ENCODE results near the gene PCSK7. TPM values are rescaled to one million over a fixed set of nuclear protein-coding genes. Genes with fewer than 3 reads are reported as not detected.
"Not testable (repeated sequence)": the region's sequence is repeated elsewhere in the genome, so short reads cannot be mapped to it uniquely, and the experiment has no call there.

The PCSK7 gene, protein sequence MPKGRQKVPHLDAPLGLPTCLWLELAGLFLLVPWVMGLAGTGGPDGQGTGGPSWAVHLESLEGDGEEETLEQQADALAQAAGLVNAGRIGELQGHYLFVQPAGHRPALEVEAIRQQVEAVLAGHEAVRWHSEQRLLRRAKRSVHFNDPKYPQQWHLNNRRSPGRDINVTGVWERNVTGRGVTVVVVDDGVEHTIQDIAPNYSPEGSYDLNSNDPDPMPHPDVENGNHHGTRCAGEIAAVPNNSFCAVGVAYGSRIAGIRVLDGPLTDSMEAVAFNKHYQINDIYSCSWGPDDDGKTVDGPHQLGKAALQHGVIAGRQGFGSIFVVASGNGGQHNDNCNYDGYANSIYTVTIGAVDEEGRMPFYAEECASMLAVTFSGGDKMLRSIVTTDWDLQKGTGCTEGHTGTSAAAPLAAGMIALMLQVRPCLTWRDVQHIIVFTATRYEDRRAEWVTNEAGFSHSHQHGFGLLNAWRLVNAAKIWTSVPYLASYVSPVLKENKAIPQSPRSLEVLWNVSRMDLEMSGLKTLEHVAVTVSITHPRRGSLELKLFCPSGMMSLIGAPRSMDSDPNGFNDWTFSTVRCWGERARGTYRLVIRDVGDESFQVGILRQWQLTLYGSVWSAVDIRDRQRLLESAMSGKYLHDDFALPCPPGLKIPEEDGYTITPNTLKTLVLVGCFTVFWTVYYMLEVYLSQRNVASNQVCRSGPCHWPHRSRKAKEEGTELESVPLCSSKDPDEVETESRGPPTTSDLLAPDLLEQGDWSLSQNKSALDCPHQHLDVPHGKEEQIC
- polyA plus RNA-seq (2012; ENCODE audit: insufficient read depth, insufficient read length, low read depth) = 68.1 TPM

DNA sequence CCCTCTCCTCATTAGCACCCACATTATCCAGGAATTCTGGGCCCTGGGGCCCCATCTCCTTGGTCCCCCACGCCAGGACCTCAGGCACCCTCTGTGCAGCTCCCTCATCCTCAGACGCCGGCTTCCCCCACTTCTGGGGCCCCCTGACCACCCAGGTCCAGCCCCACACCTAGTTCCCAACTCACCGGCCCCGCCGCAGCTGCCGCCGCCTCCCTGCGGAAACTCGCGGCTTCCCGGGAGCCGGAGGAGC is at the start of gene PCSK7:
Gene PCSK7 (minus strand): TSS at position 232 of the 250 bp plus-strand sequence. CDS start 2,229 bp downstream, outside the sequence.
- TF ChIP-seq, protein P1, sequence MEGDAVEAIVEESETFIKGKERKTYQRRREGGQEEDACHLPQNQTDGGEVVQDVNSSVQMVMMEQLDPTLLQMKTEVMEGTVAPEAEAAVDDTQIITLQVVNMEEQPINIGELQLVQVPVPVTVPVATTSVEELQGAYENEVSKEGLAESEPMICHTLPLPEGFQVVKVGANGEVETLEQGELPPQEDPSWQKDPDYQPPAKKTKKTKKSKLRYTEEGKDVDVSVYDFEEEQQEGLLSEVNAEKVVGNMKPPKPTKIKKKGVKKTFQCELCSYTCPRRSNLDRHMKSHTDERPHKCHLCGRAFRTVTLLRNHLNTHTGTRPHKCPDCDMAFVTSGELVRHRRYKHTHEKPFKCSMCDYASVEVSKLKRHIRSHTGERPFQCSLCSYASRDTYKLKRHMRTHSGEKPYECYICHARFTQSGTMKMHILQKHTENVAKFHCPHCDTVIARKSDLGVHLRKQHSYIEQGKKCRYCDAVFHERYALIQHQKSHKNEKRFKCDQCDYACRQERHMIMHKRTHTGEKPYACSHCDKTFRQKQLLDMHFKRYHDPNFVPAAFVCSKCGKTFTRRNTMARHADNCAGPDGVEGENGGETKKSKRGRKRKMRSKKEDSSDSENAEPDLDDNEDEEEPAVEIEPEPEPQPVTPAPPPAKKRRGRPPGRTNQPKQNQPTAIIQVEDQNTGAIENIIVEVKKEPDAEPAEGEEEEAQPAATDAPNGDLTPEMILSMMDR (IDR thresholded peaks at IDR 0.05; ENCODE audit: low read depth, low read length) = no peak
- DNase-seq = no peak
- no peaks in the 10 kb centered on the region for H3K4me1 ChIP-seq

DNA sequence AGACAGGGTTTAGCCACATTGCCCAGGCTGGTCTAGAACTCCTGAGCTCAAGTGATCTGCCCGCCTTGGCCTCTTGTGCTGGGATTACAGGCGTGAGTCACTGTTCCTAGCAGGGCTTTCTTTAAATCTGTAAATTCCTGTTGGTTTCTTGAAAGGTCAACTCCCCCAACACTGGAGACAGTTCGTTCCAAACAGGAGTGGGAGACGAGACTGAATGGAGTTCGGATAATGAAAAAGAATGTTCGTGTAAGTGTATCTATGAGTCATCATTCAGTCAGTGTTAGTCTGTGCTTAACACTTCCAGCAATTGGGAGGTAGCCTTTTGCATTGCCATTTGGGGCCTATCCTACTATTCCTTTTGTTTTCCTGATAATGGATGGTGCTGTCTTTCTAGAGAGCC is 49.3 kb upstream of the PCSK7 start:
- Histone ChIP-seq H3K36me3 (peaks cover 36% of the 10 kb centered on the region), H3K4me3 (ENCODE audit: low read depth, low read length) (no peak overlapping the region), H3K27me3 (no peaks in the 10 kb centered on the region), H3K4me1 (no peaks in the 10 kb centered on the region; the same call in 1 of the 2 replicates), H3K9me3 (no peaks in the 10 kb centered on the region)
- TF ChIP-seq, protein P1 (IDR thresholded peaks at IDR 0.05; ENCODE audit: low read depth, low read length) = no peak
- no peak for DNase-seq

More for the DNA sequence above, at the start of gene PCSK7:
- Histone ChIP-seq H3K36me3 (peaks cover 29% of the 10 kb centered on the region), H3K9me3 (no peaks in the 10 kb centered on the region), H3K4me3 (ENCODE audit: low read depth, low read length) (peak within 1 kb of the TSS; percentile 99), H3K27me3 (no peaks in the 10 kb centered on the region)

DNA sequence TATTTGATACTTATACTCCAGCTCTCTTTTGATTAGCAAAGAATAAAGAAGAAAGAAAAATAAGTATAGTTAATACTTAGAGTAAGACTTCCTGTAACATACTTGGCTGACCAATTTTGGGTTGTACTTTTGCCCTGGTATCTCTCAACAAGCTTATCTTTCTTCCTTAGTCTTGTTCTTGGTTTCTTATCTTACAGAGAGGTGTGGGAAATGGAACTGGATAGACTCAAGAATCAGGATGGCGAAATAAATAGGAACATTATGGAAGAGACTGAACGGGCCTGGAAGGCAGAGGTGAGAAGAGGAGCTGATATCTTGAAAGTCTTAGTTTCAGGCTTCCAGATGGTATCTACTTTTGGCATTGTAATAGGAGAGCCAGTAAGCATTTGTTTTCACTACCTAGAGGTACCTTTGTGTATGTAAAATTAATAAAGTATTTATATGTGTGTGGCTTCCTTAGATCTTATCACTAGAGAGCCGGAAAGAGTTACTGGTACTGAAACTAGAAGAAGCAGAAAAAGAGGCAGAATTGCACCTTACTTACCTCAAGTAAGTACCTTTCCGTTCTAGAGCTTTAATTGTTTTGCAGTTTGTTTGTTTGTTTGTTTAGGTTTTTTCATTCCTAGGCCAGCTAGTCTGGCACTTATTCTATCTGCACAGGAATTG is 48.0 kb upstream of the PCSK7 start:
- H3K4me1 ChIP-seq = no peaks in the 10 kb centered on the region
- TF ChIP-seq, protein P1 (IDR thresholded peaks at IDR 0.05; ENCODE audit: low read depth, low read length) = no peak
- DNase-seq = no peak
- no peaks in the 10 kb centered on the region for H3K9me3 ChIP-seq
- H3K4me3 ChIP-seq (ENCODE audit: low read depth, low read length) = no peak overlapping the region
- H3K36me3 ChIP-seq = peaks cover 32% of the 10 kb centered on the region
- H3K27me3 ChIP-seq = no peaks in the 10 kb centered on the region

DNA sequence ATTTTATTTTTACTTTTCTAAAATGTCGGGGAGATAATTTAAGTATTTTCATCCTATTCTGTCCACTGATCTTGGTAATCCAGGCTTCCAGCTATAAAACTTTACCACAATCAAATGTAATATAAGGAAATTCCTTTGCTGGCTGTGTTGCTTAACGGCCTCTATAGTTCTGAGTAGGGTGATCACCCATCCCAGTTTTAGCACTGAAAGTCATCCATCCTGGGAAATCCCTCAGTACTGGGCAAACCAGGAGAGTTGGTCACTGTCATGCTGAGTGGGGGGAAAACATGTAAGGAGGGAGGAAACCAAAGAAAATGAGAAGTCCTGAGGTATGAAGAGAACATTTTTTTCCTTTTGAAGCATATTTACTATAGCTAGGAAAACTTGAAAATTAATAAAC is 46.5 kb upstream of the PCSK7 start:
- H3K4me1 ChIP-seq = no peaks in the 10 kb centered on the region

DNA sequence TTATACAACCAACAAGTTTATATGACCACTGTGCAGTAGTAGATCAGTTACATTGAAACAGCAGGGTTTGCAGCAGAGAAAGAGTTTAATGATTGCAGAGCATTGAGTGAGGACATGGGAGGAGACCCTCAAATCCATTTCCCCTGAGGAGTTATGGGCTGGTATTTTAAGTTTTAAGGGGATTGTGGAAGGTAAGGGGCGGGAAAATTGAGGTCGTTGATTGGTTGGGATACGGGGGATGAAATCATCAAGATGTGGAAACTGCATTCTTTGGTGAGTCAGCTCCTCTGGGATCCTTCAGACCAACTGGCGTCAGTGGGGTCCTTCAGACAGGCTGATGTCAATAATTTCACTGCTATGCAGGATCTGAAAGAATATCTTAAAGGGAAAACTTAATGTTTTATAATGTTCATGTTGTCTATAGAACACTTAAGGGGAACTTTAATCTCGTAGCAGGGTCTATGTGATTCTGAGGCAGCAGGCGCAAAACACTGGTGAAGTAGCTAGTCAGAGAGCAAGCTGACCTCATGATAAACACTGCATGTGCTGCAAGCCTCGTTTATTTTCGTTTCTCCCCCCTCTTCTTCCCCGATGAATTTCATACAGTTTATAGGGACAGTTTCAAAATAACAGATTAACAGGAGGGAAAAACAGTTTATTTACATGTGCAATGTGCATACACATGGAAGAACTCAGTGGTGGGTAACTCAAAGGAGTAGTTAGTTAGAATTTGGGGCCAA is 41.8 kb upstream of the PCSK7 start:
- H3K36me3 ChIP-seq = peaks cover 3% of the 10 kb centered on the region

More for the DNA sequence above, 46.5 kb upstream of the PCSK7 start:
- peaks cover 23% of the 10 kb centered on the region for H3K36me3 ChIP-seq
- TF ChIP-seq, protein P1 (IDR thresholded peaks at IDR 0.05; ENCODE audit: low read depth, low read length) = no peak
- no peak for DNase-seq
- no peaks in the 10 kb centered on the region for H3K9me3 ChIP-seq
- no peaks in the 10 kb centered on the region for H3K27me3 ChIP-seq
- H3K4me3 ChIP-seq (ENCODE audit: low read depth, low read length) = no peak overlapping the region

DNA sequence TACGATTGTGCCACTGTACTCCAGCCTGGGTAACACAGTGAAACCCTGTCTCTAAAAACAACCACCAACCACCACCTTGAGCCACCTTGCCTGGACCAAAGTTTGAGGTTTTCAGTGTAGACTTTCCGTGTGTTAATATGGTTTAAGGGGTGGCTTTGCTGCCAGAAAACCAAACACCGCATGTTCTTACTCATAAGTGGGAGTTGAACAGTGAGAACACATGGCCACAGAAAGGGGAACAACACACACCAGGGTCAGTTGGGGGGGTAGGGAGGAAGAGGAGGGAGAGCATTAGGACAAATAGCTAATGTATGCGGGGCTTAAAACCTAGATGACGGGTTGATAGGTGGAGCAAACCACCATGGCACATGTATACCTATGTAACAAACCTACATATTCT is 40.3 kb upstream of the PCSK7 start:
- H3K4me3 ChIP-seq (ENCODE audit: low read depth, low read length); H3K27me3 ChIP-seq; H3K36me3 ChIP-seq; H3K9me3 ChIP-seq; H3K4me1 ChIP-seq; DNase-seq: not testable (repeated sequence)

More for the DNA sequence above, 41.8 kb upstream of the PCSK7 start:
- TF ChIP-seq, protein P1 (IDR thresholded peaks at IDR 0.05; ENCODE audit: low read depth, low read length) = no peak
- no peak overlapping the region for H3K4me3 ChIP-seq (ENCODE audit: low read depth, low read length)
- H3K9me3 ChIP-seq = no peaks in the 10 kb centered on the region
- no peak for DNase-seq
- no peaks in the 10 kb centered on the region for H3K4me1 ChIP-seq
- H3K27me3 ChIP-seq = no peaks in the 10 kb centered on the region
